Activated CD8-positive, alpha-beta memory T cell treated with anti-CD3 and anti-CD28 coated beads for 36 hours (primary cell): Measurements from ENCODE around the gene AXIN2. TPM values are rescaled to one million over a fixed set of nuclear protein-coding genes. Genes with fewer than 3 reads are reported as not detected.

Experiments
- CTCF ChIA-PET: fragments of 350-600 bp; sonication (Branson Sonifier 250); formaldehyde crosslinking; loops from one replicate; lab custom pipeline; 2021; ENCODE audit warnings: antibody characterized with exemption; lab: Charles Lee
- POLR2A ChIA-PET: fragments of 350-600 bp; sonication (Branson Sonifier 250); formaldehyde crosslinking; loops from one replicate; lab custom pipeline; 2021; ENCODE audit warnings: antibody characterized with exemption; lab: Charles Lee
- total RNA-seq, 2 experiments: library from RNA; stranded (reverse); gene quantifications; one replicate each; pipeline ENCODE4 v1.2.3, GENCODE V29; 2021

AXIN2 gene
- total RNA-seq, 2 experiments from 2014 or later = 2.5 to 3.4 TPM

- POLR2A ChIA-PET = no interaction called here
- CTCF ChIA-PET = interaction anchor here (0.5 kb wide), 1 partner anchor 450 kb away, joined by 3 read pairs; no protein-coding TSS in a partner anchor
Observed at GRCh38 chr17:65542610-65543009, 18.8 kb downstream of the AXIN2 start.

GRCh38 chr17:65542067-65542466 is 19.4 kb downstream of the AXIN2 start:
- CTCF ChIA-PET = no interaction called here
- POLR2A ChIA-PET = no interaction called here

DNA sequence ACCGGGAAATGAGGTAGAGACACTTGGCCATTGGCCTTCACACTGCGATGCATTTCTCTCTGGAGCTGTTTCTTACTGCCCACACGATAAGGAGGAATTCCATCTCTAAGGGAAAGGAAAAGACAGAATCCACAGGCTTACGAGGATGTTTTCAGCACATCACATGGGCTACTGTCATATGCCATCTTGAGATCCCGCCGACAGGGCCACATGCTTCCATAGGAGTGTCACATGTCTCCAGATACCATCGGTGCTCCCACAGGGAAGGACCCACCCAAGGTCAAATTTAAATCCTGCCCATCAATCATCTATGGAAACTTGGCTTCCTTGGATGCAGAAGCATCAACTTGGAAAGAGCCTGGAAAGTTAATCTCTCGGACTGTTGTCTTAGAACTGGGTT is 20.0 kb downstream of the AXIN2 start:
- CTCF ChIA-PET = no interaction called here
- POLR2A ChIA-PET = no interaction called here

- POLR2A ChIA-PET = no interaction called here
Observed at GRCh38 chr17:65539630-65540266, 21.7 kb downstream of the AXIN2 start.

GRCh38 chr17:65538675-65539529 is 22.5 kb downstream of the AXIN2 start:
- POLR2A ChIA-PET = no interaction called here
- CTCF ChIA-PET = interaction anchor here (0.8 kb wide), 1 partner anchor 377 kb away, joined by 3 read pairs; no protein-coding TSS in a partner anchor

More at GRCh38 chr17:65539630-65540266, 21.7 kb downstream of the AXIN2 start:
- CTCF ChIA-PET = no interaction called here

DNA sequence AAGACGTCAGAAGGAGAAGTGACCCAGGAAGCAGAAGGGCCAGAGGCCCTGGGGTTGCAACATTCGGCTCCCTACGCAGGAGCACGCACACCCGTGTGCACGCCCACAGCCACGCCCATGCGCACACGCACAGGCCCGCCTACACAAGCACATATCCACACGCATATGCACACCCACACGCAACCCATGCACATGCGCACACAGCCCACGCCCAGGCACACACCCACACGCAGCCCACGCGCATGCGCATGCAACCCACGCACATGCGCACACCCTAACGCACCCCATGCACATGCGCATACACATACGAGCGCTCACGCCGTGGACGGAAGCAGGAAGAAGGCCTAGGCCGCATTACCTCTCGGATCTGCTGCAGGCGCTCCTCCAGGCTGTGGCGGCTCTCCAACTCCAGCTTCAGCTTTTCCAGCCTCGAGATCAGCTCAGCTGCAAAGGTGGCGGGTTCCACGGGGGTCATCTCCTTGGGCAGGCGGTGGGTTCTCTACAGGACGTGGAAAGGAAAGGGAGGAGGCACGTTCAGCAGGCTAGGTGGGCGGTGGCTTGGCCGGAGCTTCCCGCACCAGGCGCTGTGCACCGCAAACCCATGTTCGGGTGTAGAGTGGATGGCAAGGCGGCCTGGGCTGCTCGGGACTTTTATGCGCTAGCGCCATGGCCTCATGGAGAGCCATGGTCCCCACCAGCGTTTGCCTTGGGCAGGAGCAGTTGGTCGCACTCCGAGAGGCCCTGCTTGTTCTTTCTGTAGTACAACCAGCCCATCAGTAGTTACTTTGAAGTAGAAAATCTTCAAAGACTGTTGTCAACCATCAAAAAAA is 23.4 kb downstream of the AXIN2 start:
- POLR2A ChIA-PET = no interaction called here
- CTCF ChIA-PET = no interaction called here

DNA sequence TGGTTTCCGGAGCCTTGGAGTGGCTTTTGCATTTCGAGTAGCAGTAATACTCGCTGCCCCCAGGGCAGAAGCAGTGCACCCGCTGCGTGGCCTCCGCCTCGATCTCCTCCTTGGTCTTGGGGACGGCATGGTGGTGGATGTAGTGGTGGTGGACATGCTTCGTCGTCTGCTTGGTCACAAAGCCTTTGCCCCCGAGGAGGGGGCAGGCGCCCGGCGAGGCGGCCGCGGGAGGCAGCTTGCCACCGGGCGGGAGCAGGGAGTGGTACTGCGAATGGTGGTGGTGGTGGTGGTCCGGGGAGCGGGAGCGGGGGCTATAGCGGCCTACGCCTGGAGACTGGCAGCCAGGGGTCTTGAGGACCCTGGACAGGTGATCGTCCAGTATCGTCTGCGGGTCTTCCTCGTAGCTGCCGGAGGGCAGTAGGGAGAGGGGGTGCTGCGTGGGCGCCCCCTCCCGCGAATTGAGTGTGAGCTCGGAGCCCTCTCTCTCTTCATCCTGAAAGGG is 24.1 kb downstream of the AXIN2 start:
- POLR2A ChIA-PET = no interaction called here
- CTCF ChIA-PET = no interaction called here

DNA sequence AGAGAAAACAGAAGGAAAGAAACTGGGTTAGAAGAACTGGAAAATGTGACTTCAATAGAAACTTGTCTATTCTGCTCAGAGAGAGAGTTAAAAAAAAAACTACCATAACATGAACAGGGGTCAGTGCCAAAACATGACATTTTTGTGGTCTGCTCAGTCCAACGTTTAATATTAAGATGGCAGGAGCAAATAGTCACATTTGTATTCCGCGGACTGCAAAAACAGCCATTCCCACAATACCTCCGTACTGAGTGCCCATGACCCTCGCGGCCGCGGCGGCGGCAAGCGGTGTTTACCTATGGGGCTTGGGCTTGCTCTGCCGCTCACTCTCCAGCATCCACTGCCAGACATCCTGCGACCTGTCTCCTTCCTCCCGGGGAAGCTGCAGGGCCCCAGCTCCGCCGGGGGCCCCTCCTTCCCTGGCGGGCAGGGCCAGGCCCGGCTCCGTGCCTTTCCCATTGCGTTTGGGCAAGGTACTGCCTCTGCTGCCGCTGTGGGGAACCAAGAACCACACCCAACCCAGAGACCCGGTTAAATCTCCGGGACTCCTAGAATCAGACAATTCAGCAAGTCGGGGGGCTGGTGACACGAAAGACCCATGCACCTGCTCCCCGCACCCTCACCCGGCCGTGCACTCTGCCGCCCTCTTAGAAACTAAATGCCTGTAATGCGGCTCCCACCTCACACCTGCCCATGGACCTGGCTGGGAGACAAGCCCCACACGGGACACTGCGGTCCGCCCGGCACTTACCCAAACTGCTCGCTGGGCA is 24.7 kb downstream of the AXIN2 start:
- ChIA-PET POLR2A (no interaction called here), CTCF (no interaction called here)

- POLR2A ChIA-PET = no interaction called here
- CTCF ChIA-PET = no interaction called here
Observed at GRCh38 chr17:65535777-65536572, 25.5 kb downstream of the AXIN2 start.

GRCh38 chr17:65533852-65534457 is 27.5 kb downstream of the AXIN2 start:
- ChIA-PET CTCF (no interaction called here), POLR2A (no interaction called here)

- POLR2A ChIA-PET = no interaction called here
- CTCF ChIA-PET = no interaction called here
Observed at GRCh38 chr17:65533056-65533745, 28.2 kb downstream of the AXIN2 start.

- CTCF ChIA-PET = no interaction called here
- POLR2A ChIA-PET = no interaction called here
Observed at GRCh38 chr17:65532101-65532890, 29.2 kb downstream of the AXIN2 start.

- POLR2A ChIA-PET = no interaction called here
- CTCF ChIA-PET = no interaction called here
Observed at GRCh38 chr17:65531256-65532100, 30.0 kb downstream of the AXIN2 start.

DNA sequence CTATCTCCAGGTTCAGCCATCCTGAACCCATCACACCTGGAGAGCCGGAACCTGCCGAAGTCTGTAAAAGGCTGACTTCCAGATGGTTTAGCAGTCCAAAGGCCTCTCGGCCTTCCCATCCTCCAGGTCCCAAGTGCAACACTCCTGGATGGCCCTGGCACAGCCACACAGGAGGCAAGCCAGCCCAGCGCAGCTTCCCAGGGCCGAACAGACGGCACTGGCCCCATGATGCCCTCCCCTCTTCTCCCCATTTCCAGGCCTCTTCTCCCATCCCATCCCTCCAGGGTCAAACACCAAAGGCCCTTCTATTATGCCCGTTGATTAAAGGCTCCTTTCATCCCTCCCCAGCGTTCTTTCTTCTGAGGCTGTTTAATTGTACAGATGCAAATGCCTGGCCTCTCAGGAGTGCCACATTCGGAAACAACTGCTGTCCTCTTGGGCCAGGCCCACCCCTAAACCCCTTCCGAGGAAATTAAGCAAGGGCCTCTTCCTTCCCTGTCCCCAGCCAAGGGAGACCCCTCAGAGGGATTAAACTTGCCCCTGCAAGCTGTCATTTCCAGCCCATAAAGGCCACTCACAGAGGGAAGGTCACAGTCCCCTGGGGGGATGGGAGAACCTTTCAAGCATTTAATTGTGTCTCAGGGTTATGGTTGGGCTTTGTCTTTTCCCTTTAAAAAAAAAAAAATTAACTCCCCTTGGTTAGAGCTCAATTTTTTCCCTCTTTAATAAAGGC is 30.8 kb downstream of the AXIN2 start:
- CTCF ChIA-PET = no interaction called here
- POLR2A ChIA-PET = no interaction called here
